GM23248 (cell line): Measurements from ENCODE around the gene CAMTA1. TPM values are rescaled to one million over a fixed set of nuclear protein-coding genes. Genes with fewer than 3 reads are reported as not detected.
A peak's percentile ranks its signal among the peaks of the same experiment; 100 is the strongest.

ENCODE experiments used
- DNase-seq: peaks from one replicate; pipeline ENCODE4 v3.0.0-alpha.2; 2015
- H2AFZ ChIP-seq: fragments of 200-600 bp; sonication (generic); 2 replicates; pipeline ENCODE4 v1.6.1; 2016; ENCODE audit warnings: antibody characterized with exemption
- H3F3A ChIP-seq: fragments of 200-600 bp; sonication (generic); 2 replicates; pipeline ENCODE4 v1.6.1; 2016; ENCODE audit warnings: mild to moderate bottlenecking, antibody characterized with exemption, mixed run types; ENCODE audit not compliant: insufficient read depth
- H3K27ac ChIP-seq: fragments of 200-600 bp; sonication (generic); 2 replicates; pipeline ENCODE4 v1.5.1; 2016; ENCODE audit warnings: mild to moderate bottlenecking
- H3K27me3 ChIP-seq: fragments of 200-600 bp; sonication (generic); replicated peaks from 2 replicates; pipeline ENCODE4 v1.6.1; 2016; ENCODE audit warnings: mild to moderate bottlenecking; ENCODE audit not compliant: insufficient read depth
- H3K36me3 ChIP-seq: fragments of 200-600 bp; sonication (generic); 2 replicates; pipeline ENCODE4 v1.6.1; 2016; ENCODE audit warnings: low read depth, mild to moderate bottlenecking
- H3K4me1 ChIP-seq: fragments of 200-600 bp; sonication (generic); 2 replicates; pipeline ENCODE4 v1.6.1; 2016; ENCODE audit warnings: mild to moderate bottlenecking; ENCODE audit not compliant: insufficient read depth
- H3K4me2 ChIP-seq: fragments of 200-600 bp; sonication (generic); one replicate; pipeline ENCODE4 v1.6.1; 2016; ENCODE audit warnings: mild to moderate bottlenecking; ENCODE audit not compliant: unreplicated experiment
- H3K4me3 ChIP-seq: fragments of 200-600 bp; sonication (generic); 2 replicates; pipeline ENCODE4 v1.5.1; 2016; ENCODE audit warnings: mild to moderate bottlenecking
- H3K79me2 ChIP-seq: fragments of 200-600 bp; sonication (generic); 2 replicates; pipeline ENCODE4 v1.6.1; 2016; ENCODE audit warnings: mild to moderate bottlenecking; ENCODE audit not compliant: insufficient read depth
- H3K9ac ChIP-seq: fragments of 200-600 bp; sonication (generic); 2 replicates; pipeline ENCODE4 v1.6.1; 2016; ENCODE audit warnings: mild to moderate bottlenecking
- H3K9me2 ChIP-seq: fragments of 200-600 bp; sonication (generic); 2 replicates; pipeline ENCODE4 v1.6.1; 2016; ENCODE audit warnings: mixed run types, mild to moderate bottlenecking, moderate library complexity; ENCODE audit not compliant: insufficient read depth
- H3K9me3 ChIP-seq: fragments of 200-600 bp; sonication (generic); one replicate; pipeline ENCODE4 v1.6.1; 2017; ENCODE audit warnings: low read depth
- H4K20me1 ChIP-seq: fragments of 200-600 bp; sonication (generic); 2 replicates; pipeline ENCODE4 v1.6.0; 2016; ENCODE audit not compliant: insufficient read depth
- EZH2 ChIP-seq: fragments of 200-600 bp; sonication (generic); IDR thresholded peaks from 2 replicates; pipeline ENCODE4 v1.6.1; 2018; ENCODE audit warnings: antibody characterized with exemption, mild to moderate bottlenecking; ENCODE audit not compliant: insufficient read depth, poor library complexity, severe bottlenecking
- EZH2phosphoT487 ChIP-seq: fragments of 200-600 bp; sonication (generic); IDR thresholded peaks from 2 replicates; pipeline ENCODE4 v1.6.1; 2018; ENCODE audit warnings: antibody characterized with exemption, moderate library complexity, mild to moderate bottlenecking, low read depth; ENCODE audit not compliant: insufficient read depth
- WGBS, 2 experiments: methylation state at CpG; one replicate each; pipeline ENCODE4 v1.1.6; 2015 to 2017; ENCODE audit warnings: low lambda C conversion rate in 2 of 2, low coverage in 1 of 2; ENCODE audit errors: missing lambda C conversion rate in 2 of 2; 5-methylcytosine and 5-hydroxymethylcytosine counted together
- in situ Hi-C: fragments of 300-500 bp; cut with MboI; formaldehyde crosslinking; loops from 2 replicates; pipeline ENCODE4 v1.15.0; 2020
- polyA plus RNA-seq: library from polyadenylated mRNA; unstranded; fragments of >200 nt; fragmentation: Nextera tagmentation; extraction: Ambion mirVana; gene quantifications from 2 replicates; pipeline ENCODE4 v1.2.1, GENCODE V29; 2016
- total RNA-seq: library from RNA; depleted of rRNA; stranded (reverse); fragments of >200 nt; shearing (Covaris generic); gene quantifications from 2 replicates; pipeline ENCODE4 v1.2.3, GENCODE V29; 2014

The CAMTA1 gene
- total and polyA plus RNA-seq, 2 experiments from 2014 or later: 50.1 to 165 TPM

- H3K4me2 ChIP-seq: peak overlapping the region; percentile 60
- in situ Hi-C loops: no loop called here
- H3K27me3 ChIP-seq: no peaks in the 10 kb centered on the region
- no peaks in the 10 kb centered on the region for H3K9me3 ChIP-seq
- 35 to 38% methylated on average over 13 of the region's 13 CpGs for WGBS, 2 experiments
- peak; percentile 95 for DNase-seq
- H4K20me1 ChIP-seq: no peaks in the 10 kb centered on the region
- peak overlapping the region; percentile 80 for H3K9ac ChIP-seq
- H3K36me3 ChIP-seq: no peaks in the 10 kb centered on the region
- H3K79me2 ChIP-seq: no peaks in the 10 kb centered on the region
- peaks cover 14% of the 10 kb centered on the region for H3F3A ChIP-seq
- H3K9me2 ChIP-seq: no peaks in the 10 kb centered on the region
- no peak for TF ChIP-seq EZH2
- TF ChIP-seq EZH2phosphoT487: no peak
- H2AFZ ChIP-seq: no peak overlapping the region; the same call in 1 of the 2 replicates
- H3K4me1 ChIP-seq: peaks cover 36% of the 10 kb centered on the region
- H3K4me3 ChIP-seq: no peak overlapping the region
- peak overlapping the region; percentile 98 for H3K27ac ChIP-seq
Observed at GRCh38 chr1:7469255-7469938, 684.1 kb downstream of the CAMTA1 start.

GRCh38 chr1:7470904-7471638 is 685.8 kb downstream of the CAMTA1 start:
- H3K9ac ChIP-seq: peak overlapping the region; percentile 80
- H2AFZ ChIP-seq: peak overlapping the region; percentile 62
- no peaks in the 10 kb centered on the region for H3K79me2 ChIP-seq
- no peak overlapping the region for H3K4me3 ChIP-seq
- in situ Hi-C loops: no loop called here
- DNase-seq: peak; percentile 100
- H3F3A ChIP-seq: peaks cover 14% of the 10 kb centered on the region
- peak overlapping the region; percentile 42 for H3K4me2 ChIP-seq
- H3K9me2 ChIP-seq: no peaks in the 10 kb centered on the region
- TF ChIP-seq EZH2phosphoT487 (no peak), EZH2 (no peak)
- peak overlapping the region; percentile 98 for H3K27ac ChIP-seq
- peaks cover 36% of the 10 kb centered on the region for H3K4me1 ChIP-seq
- H3K27me3 ChIP-seq: no peaks in the 10 kb centered on the region
- H3K9me3 ChIP-seq: no peaks in the 10 kb centered on the region
- no peaks in the 10 kb centered on the region for H3K36me3 ChIP-seq
- WGBS, 2 experiments: 9 to 10% methylated on average over 12 of the region's 12 CpGs
- H4K20me1 ChIP-seq: no peaks in the 10 kb centered on the region

- H3K27me3 ChIP-seq: no peaks in the 10 kb centered on the region
- H2AFZ ChIP-seq: peak overlapping the region; percentile 62
- no peak for TF ChIP-seq EZH2phosphoT487
- in situ Hi-C loops: no loop called here
- WGBS, 2 experiments: 11% methylated on average over 14 of the region's 14 CpGs
- H3K4me1 ChIP-seq: peaks cover 36% of the 10 kb centered on the region
- peaks cover 14% of the 10 kb centered on the region for H3F3A ChIP-seq
- no peaks in the 10 kb centered on the region for H3K9me2 ChIP-seq
- peak overlapping the region; percentile 42 for H3K4me2 ChIP-seq
- H3K79me2 ChIP-seq: no peaks in the 10 kb centered on the region
- peak; percentile 89 for DNase-seq
- peak overlapping the region; percentile 80 for H3K9ac ChIP-seq
- H3K27ac ChIP-seq: peak overlapping the region; percentile 98
- no peaks in the 10 kb centered on the region for H3K9me3 ChIP-seq
- H3K36me3 ChIP-seq: no peaks in the 10 kb centered on the region
- no peaks in the 10 kb centered on the region for H4K20me1 ChIP-seq
- no peak overlapping the region for H3K4me3 ChIP-seq
Observed at GRCh38 chr1:7471836-7472235, 686.6 kb downstream of the CAMTA1 start.

GRCh38 chr1:7473223-7474142 is 688.2 kb downstream of the CAMTA1 start:
- in situ Hi-C loops: no loop called here
- Histone ChIP-seq H3K36me3 (no peaks in the 10 kb centered on the region), H3K79me2 (no peaks in the 10 kb centered on the region), H3K4me3 (no peak overlapping the region), H2AFZ (no peak overlapping the region), H3K27me3 (no peaks in the 10 kb centered on the region), H3K9me3 (no peaks in the 10 kb centered on the region), H3K9ac (no peak overlapping the region), H3K9me2 (no peaks in the 10 kb centered on the region), H3K27ac (no peak overlapping the region), H4K20me1 (no peaks in the 10 kb centered on the region), H3K4me1 (peaks cover 39% of the 10 kb centered on the region), H3K4me2 (no peak overlapping the region), H3F3A (peaks cover 21% of the 10 kb centered on the region)
- DNase-seq: no peak
- WGBS, 2 experiments: 90 to 93% methylated on average over 12 to 13 of the region's 13 CpGs
- no peak for TF ChIP-seq EZH2phosphoT487
- no peak for TF ChIP-seq EZH2
